Immature natural killer cell (primary cell): Measurements from ENCODE around the gene CXCL1. TPM values are rescaled to one million over a fixed set of nuclear protein-coding genes. Genes with fewer than 3 reads are reported as not detected.

Source experiments
- polyA plus RNA-seq, 3 donors: library from polyadenylated mRNA; unstranded; fragments of 300-500 nt; fragmentation: Illumina TruSeq; gene quantifications; one replicate each; pipeline ENCODE4 v1.2.3, GENCODE V29; 2021

CXCL1 gene
- polyA plus RNA-seq, 3 donors from 2014 or later, result not detected

Other genes starting within 250 kb of the CXCL1 start
- not detected for gene RASSF6, start 249.0 kb upstream of the CXCL1 start, polyA plus RNA-seq
- 1 to 10 TPM in 2 of 3 donors, not detected in 1; 1.8 to 2.1 TPM for gene CXCL8, start 128.8 kb upstream of the CXCL1 start, polyA plus RNA-seq
- gene CXCL6, start 32.7 kb upstream of the CXCL1 start, polyA plus RNA-seq, result not detected
- gene PF4V1, start 16.1 kb upstream of the CXCL1 start, polyA plus RNA-seq, result 1 to 10 TPM in 1 of 3 donors, under 1 TPM in 1, not detected in 1; 0.71 to 6.4 TPM
- gene PF4, start 112.6 kb downstream of the CXCL1 start, polyA plus RNA-seq, result 100 to 1,000 TPM in 1 of 3 donors, 1 to 10 TPM in 1, under 1 TPM in 1; 0.88 to 107 (median 9.4) TPM
- 100 to 1,000 TPM in 1 of 3 donors, 10 to 100 TPM in 2; 13.6 to 258 (median 35.7) TPM for gene PPBP, start 118.8 kb downstream of the CXCL1 start, polyA plus RNA-seq
- under 1 TPM in 2 of 3 donors, not detected in 1; 0.41 to 0.76 TPM for gene CXCL5, start 129.3 kb downstream of the CXCL1 start, polyA plus RNA-seq
- not detected for gene CXCL3, start 169.3 kb downstream of the CXCL1 start, polyA plus RNA-seq
- 1 to 10 TPM in 1 of 3 donors, not detected in 2; 1.3 TPM for gene CXCL2, start 229.8 kb downstream of the CXCL1 start, polyA plus RNA-seq